ENCODE measurements around the gene HUWE1. TPM values are rescaled to one million over a fixed set of nuclear protein-coding genes. Genes with fewer than 3 reads are reported as not detected.

HUWE1 gene
- total and polyA plus RNA-seq, 2 of the 13 experiments (the other 11 are each of a cell fraction or from before 2014, with no cell fraction given), result 63.2 to 68.1 TPM

- TF ChIP-seq MAZ (IDR thresholded peaks at IDR 0.05; ENCODE audit: borderline replicate concordance, low read depth, low read length) (no peak), MAZ (CRISPR knock-in tag; IDR thresholded peaks at IDR 0.05; ENCODE audit: low read depth) (no peak), ZFP36L2 (CRISPR knock-in tag; IDR thresholded peaks at IDR 0.05) (no peak), ZNF800 (CRISPR knock-in tag; IDR thresholded peaks at IDR 0.05) (no peak), TIGD3 (CRISPR knock-in tag; IDR thresholded peaks at IDR 0.05; ENCODE audit: borderline replicate concordance) (no peak), ZNF138 (CRISPR knock-in tag; IDR thresholded peaks at IDR 0.05; ENCODE audit: low read depth) (no peak), ZSCAN30 (CRISPR knock-in tag; IDR thresholded peaks at IDR 0.05) (no peak), ZNF644 (CRISPR knock-in tag; IDR thresholded peaks at IDR 0.05; ENCODE audit: low read depth) (no peak)
Measured at GRCh38 chrX:53637479-53637878, 49.0 kb downstream of the HUWE1 start (continued).

GRCh38 chrX:53631156-53631555 is 55.4 kb downstream of the HUWE1 start:
- no TSS peak for BruUV-seq (replicated peaks)
- FAIRE-seq, result no peak
- no peaks in the 10 kb centered on the region for H3K27me3 ChIP-seq (ENCODE audit: control insufficient read depth in 1 of 2, insufficient read depth in 2 of 2, low read length in 2 of 2)
- no peaks in the 10 kb centered on the region for H3K9me3 ChIP-seq (ENCODE audit: low read length)
- H3K4me1 ChIP-seq (ENCODE audit: insufficient read depth, low read length), result no peaks in the 10 kb centered on the region
- no peaks in the 10 kb centered on the region for H3K79me2 ChIP-seq (ENCODE audit: insufficient read depth, low read length)
- no peak for ATAC-seq
- H3K4me3 ChIP-seq (replicated peaks in 1 of 3; ENCODE audit: insufficient read depth in 1 of 3, low read depth in 2 of 3, low read length in 3 of 3), result no peak overlapping the region
- intact Hi-C loops (cut with micrococcal nuclease; ENCODE audit: unreplicated experiment) (no loop called here), in situ Hi-C loops (cut with HindIII; ENCODE audit: extremely low pct_ligation_motif_present, low pct_unique_long_range_greater_than_20kb) (no loop called here)
- WGBS (ENCODE audit: low lambda C conversion rate), result 94% methylated on average over 2 of the region's 2 CpGs
- H3K27ac ChIP-seq (ENCODE audit: extremely low read length, insufficient read depth, low read length), result no peak overlapping the region
- H3K9ac ChIP-seq (ENCODE audit: insufficient read depth, low read depth, low read length), result no peak overlapping the region
- DNase-seq (ENCODE audit: low spot score), result no peak
- CTCF ChIA-PET (ENCODE audit: low intra/inter-chr PET ratio, low total read pairs), result no interaction called here
- peaks cover 6 to 69% of the 10 kb centered on the region in 2 experiments for H3K36me3 ChIP-seq (replicated peaks in 1 of 2; ENCODE audit: control insufficient read depth in 1 of 2, insufficient read depth in 2 of 2, low read length in 2 of 2)
- H2AFZ ChIP-seq (ENCODE audit: low read length), result no peak overlapping the region
- H3K4me2 ChIP-seq (ENCODE audit: low read depth, low read length), result no peak overlapping the region
- no peaks in the 10 kb centered on the region; the same call in 1 of the 2 replicates for H4K20me1 ChIP-seq (ENCODE audit: insufficient read depth, low read length)
- POLR2A ChIA-PET, result no interaction called here
- TF ChIP-seq ZNF687 (CRISPR knock-in tag; IDR thresholded peaks at IDR 0.05) (no peak), ZNF496 (CRISPR knock-in tag; IDR thresholded peaks at IDR 0.05; ENCODE audit: insufficient replicate concordance) (no peak), ZNF703 (CRISPR knock-in tag; IDR thresholded peaks at IDR 0.05; ENCODE audit: borderline replicate concordance) (no peak), PLRG1 (conservative IDR thresholded peaks at IDR 0.05) (no peak), PBX2 (CRISPR knock-in tag; IDR thresholded peaks at IDR 0.05) (no peak), NFE2L1 (CRISPR knock-in tag; IDR thresholded peaks at IDR 0.05; ENCODE audit: borderline replicate concordance) (no peak), MATR3 (CRISPR knock-in tag; IDR thresholded peaks at IDR 0.05) (no peak), NFRKB (IDR thresholded peaks at IDR 0.05) (no peak)
